Fibroblast of lung (primary cell): ENCODE data around the gene UTP4.

ENCODE experiments used
- CTCF ChIP-seq, 2 donors: IDR thresholded peaks in 1 of 2; conservative IDR thresholded peaks in 1 of 2; 1 replicate in 1 of 2; 2 replicates in 1 of 2; pipeline ENCODE4 v1.5.1; 2011 to 2012; ENCODE audit warnings: low read length in 2 of 2, control low read depth in 1 of 2, inconsistent platforms in 1 of 2, low read depth in 1 of 2, mild to moderate bottlenecking in 1 of 2
- EZH2 ChIP-seq: IDR thresholded peaks from 2 replicates; pipeline ENCODE4 v1.5.1; 2012; ENCODE audit warnings: low read length, control low read depth, mild to moderate bottlenecking; ENCODE audit errors: missing control alignments

- TF ChIP-seq CTCF (conservative IDR thresholded peaks at IDR 0.05 in 1 of 2, IDR thresholded peaks at IDR 0.05 in 1 of 2; ENCODE audit: low read depth in 1 of 2, low read length in 2 of 2) (no peak), EZH2 (no peak)
These were observed 17.1 kb upstream of the UTP4 start for GRCh38 chr16:69115361-69115760.
